ENCODE measurements around the gene OGDH. TPM values are rescaled to one million over a fixed set of nuclear protein-coding genes. Genes with fewer than 3 reads are reported as not detected.
A peak's percentile ranks its signal among the peaks of the same experiment; 100 is the strongest.

The OGDH gene
- polyA plus RNA-seq, 3 donors = 41.0 to 74.1 (median 49.9) TPM

DNA sequence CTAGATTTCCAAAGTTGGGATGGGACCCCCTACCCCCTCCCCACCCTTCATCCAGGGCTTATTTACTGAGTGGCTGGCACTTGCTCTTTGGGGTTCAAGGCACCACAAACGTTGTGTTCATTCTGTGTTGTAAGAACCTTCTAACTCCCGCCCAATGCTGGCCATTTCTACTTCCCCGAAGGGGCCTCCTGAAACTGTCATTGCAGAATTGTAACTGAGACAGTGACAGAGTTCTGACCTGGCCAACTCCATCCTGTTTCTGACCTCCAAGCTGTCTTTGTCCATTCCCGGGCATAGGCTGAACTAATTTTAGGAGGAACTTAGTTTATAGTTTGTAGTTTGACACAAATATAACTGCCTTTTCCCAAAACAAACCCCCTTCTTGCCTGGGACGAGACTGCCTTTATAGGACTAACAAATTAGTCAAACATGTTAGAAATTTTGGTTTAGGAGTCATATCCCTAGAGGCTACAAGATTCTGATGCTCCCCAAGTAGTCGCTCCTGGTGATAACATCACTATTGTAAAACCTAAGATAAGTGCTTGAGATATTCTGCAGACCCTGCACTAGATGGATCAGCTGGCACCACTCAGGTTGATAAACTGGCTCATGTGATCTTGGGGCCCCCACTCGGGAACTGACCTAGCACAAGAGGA lies 107.4 kb downstream of the OGDH start:
- Histone ChIP-seq H3K27ac (ENCODE audit: low read depth in 1 of 2, low read length in 2 of 2) (no peak overlapping the region), H3K27me3 (ENCODE audit: control insufficient read depth in 2 of 2, insufficient read depth in 2 of 2, low read length in 2 of 2) (no peaks in the 10 kb centered on the region), H3K9ac (ENCODE audit: insufficient read depth, low read length, poor library complexity, severe bottlenecking) (no peak overlapping the region), H3K4me2 (replicated peaks; ENCODE audit: extremely low read depth, low read length, poor library complexity, severe bottlenecking) (no peak overlapping the region), H3K4me1 (ENCODE audit: control insufficient read depth in 1 of 2, insufficient read depth in 2 of 2, low read length in 2 of 2) (peaks cover 0 to 4% of the 10 kb centered on the region in 2 donors), H3K9me3 (replicated peaks in 1 of 2; ENCODE audit: control insufficient read depth in 1 of 2, insufficient read depth in 1 of 2, low read length in 2 of 2) (no peaks in the 10 kb centered on the region), H3K79me2 (ENCODE audit: insufficient read depth, low read length) (no peaks in the 10 kb centered on the region), H3K4me3 (replicated peaks in 1 of 3; ENCODE audit: low read depth in 2 of 3, low read length in 3 of 3) (no peak overlapping the region), H3K36me3 (replicated peaks in 1 of 2; ENCODE audit: control insufficient read depth in 1 of 2, insufficient read depth in 2 of 2, low read length in 2 of 2) (peaks cover 9 to 16% of the 10 kb centered on the region in 2 donors), H2AFZ (ENCODE audit: insufficient read depth, low read depth, low read length, poor library complexity, severe bottlenecking) (no peak overlapping the region), H4K20me1 (ENCODE audit: insufficient read depth, low read length) (no peaks in the 10 kb centered on the region)
- peaks cover 0 to 2% (median 0%) of the 10 kb centered on the region in 7 donors for H3K9me3 Mint-ChIP-seq
- peaks cover 5% of the 10 kb centered on the region for H3K4me1 Mint-ChIP-seq
- peak overlapping the region in 2 of 7 donors; percentile 12 to 75 for H3K27ac Mint-ChIP-seq
- 81% methylated on average over 2 of the region's 7 CpGs for WGBS (ENCODE audit: insufficient coverage)
- intact Hi-C loops (cut with micrococcal nuclease) = no loop called here
- DNase-seq = no peak
- H3K36me3 Mint-ChIP-seq = peaks cover 13 to 19% of the 10 kb centered on the region in 2 donors
- TF ChIP-seq, protein P1, sequence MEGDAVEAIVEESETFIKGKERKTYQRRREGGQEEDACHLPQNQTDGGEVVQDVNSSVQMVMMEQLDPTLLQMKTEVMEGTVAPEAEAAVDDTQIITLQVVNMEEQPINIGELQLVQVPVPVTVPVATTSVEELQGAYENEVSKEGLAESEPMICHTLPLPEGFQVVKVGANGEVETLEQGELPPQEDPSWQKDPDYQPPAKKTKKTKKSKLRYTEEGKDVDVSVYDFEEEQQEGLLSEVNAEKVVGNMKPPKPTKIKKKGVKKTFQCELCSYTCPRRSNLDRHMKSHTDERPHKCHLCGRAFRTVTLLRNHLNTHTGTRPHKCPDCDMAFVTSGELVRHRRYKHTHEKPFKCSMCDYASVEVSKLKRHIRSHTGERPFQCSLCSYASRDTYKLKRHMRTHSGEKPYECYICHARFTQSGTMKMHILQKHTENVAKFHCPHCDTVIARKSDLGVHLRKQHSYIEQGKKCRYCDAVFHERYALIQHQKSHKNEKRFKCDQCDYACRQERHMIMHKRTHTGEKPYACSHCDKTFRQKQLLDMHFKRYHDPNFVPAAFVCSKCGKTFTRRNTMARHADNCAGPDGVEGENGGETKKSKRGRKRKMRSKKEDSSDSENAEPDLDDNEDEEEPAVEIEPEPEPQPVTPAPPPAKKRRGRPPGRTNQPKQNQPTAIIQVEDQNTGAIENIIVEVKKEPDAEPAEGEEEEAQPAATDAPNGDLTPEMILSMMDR (IDR thresholded peaks at IDR 0.05) = no peak
- H3K27me3 Mint-ChIP-seq (ENCODE audit: low read depth in 3 of 3) = peaks cover 3 to 5% (median 3%) of the 10 kb centered on the region in 3 donors
- H3K4me3 Mint-ChIP-seq = no peak overlapping the region

DNA sequence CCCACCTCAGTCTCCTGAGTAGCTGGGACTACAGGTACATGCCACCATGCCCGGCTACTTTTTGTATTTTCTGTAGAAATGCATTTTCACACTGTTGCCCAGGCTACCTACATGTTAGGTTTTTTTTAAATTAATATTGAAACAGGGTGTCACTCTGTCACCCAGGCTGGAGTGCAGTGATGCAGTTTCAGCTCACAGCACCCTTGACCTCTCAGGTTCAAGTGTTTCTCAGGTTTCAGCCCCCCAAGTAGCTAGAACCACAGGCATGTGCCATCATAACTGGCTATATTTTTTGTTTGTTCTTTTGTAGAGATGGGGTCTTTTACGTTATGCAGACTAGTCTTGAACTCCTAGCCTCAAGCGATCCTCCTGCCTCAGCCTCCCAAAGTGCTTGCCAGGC lies 109.8 kb downstream of the OGDH start:
- Mint-ChIP-seq H3K4me1 (peaks cover 5% of the 10 kb centered on the region), H3K9me3 (peaks cover 0 to 13% (median 9%) of the 10 kb centered on the region in 7 donors), H3K4me3 (no peak overlapping the region), H3K27ac (peak overlapping the region in 1 of 7 donors; percentile 45), H3K27me3 (ENCODE audit: low read depth in 3 of 3) (peaks cover 3 to 5% (median 3%) of the 10 kb centered on the region in 3 donors), H3K36me3 (no peaks in the 10 kb centered on the region)
- TF ChIP-seq, protein P1 (IDR thresholded peaks at IDR 0.05) = no peak
- Histone ChIP-seq H3K4me2 (replicated peaks; ENCODE audit: extremely low read depth, low read length, poor library complexity, severe bottlenecking) (no peak overlapping the region), H3K9me3 (replicated peaks in 1 of 2; ENCODE audit: control insufficient read depth in 1 of 2, insufficient read depth in 1 of 2, low read length in 2 of 2) (peaks cover 0 to 8% of the 10 kb centered on the region in 2 donors), H3K4me3 (replicated peaks in 1 of 3; ENCODE audit: low read depth in 2 of 3, low read length in 3 of 3) (no peak overlapping the region), H4K20me1 (ENCODE audit: insufficient read depth, low read length) (no peaks in the 10 kb centered on the region), H3K27ac (ENCODE audit: low read depth in 1 of 2, low read length in 2 of 2) (no peak overlapping the region), H3K9ac (ENCODE audit: insufficient read depth, low read length, poor library complexity, severe bottlenecking) (no peak overlapping the region), H3K36me3 (replicated peaks in 1 of 2; ENCODE audit: control insufficient read depth in 1 of 2, insufficient read depth in 2 of 2, low read length in 2 of 2) (no peaks in the 10 kb centered on the region), H3K79me2 (ENCODE audit: insufficient read depth, low read length) (no peaks in the 10 kb centered on the region), H3K27me3 (ENCODE audit: control insufficient read depth in 2 of 2, insufficient read depth in 2 of 2, low read length in 2 of 2) (no peaks in the 10 kb centered on the region), H3K4me1 (ENCODE audit: control insufficient read depth in 1 of 2, insufficient read depth in 2 of 2, low read length in 2 of 2) (peaks cover 0 to 4% of the 10 kb centered on the region in 2 donors), H2AFZ (ENCODE audit: insufficient read depth, low read depth, low read length, poor library complexity, severe bottlenecking) (no peak overlapping the region)
- WGBS (ENCODE audit: insufficient coverage) = 100% methylated on average over 1 of the region's 3 CpGs
- DNase-seq = no peak
- intact Hi-C loops (cut with micrococcal nuclease) = no loop called here

Data from CD14-positive monocyte (primary cell).